ENCODE data around the gene GP9. TPM values are rescaled to one million over a fixed set of nuclear protein-coding genes. Genes with fewer than 3 reads are reported as not detected.

Gene GP9
- total and polyA plus RNA-seq, 7 donors, result 0.26 TPM; not detected in 6

- Histone ChIP-seq H3K27me3 (no peaks in the 10 kb centered on the region), H3K27ac (no peak overlapping the region), H3K4me1 (peaks cover 0 to 12% (median 5%) of the 10 kb centered on the region in 4 donors), H3K9me3 (no peaks in the 10 kb centered on the region), H3K36me3 (no peaks in the 10 kb centered on the region), H3K4me3 (no peak overlapping the region)
- WGBS, 2 donors, result 46 to 71% methylated on average over 10 of the region's 10 CpGs
- intact Hi-C loops (cut with DNase I), result no loop called here
- no peak for TF ChIP-seq POLR2A (IDR thresholded peaks at IDR 0.05)
- no peak for TF ChIP-seq EP300 (IDR thresholded peaks at IDR 0.05)
- TF ChIP-seq POLR2AphosphoS5 (IDR thresholded peaks at IDR 0.05), result no peak
- no peak for TF ChIP-seq CTCF (IDR thresholded peaks at IDR 0.05)
- DNase-seq, result no peak
Measured at GRCh38 chr3:129063091-129063640, 2.6 kb downstream of the GP9 start.

- intact Hi-C loops (cut with DNase I), result no loop called here
- Histone ChIP-seq H3K36me3 (no peaks in the 10 kb centered on the region), H3K4me3 (no peak overlapping the region), H3K4me1 (peaks cover 0 to 11% (median 9%) of the 10 kb centered on the region in 4 donors), H3K9me3 (no peaks in the 10 kb centered on the region), H3K27me3 (no peaks in the 10 kb centered on the region), H3K27ac (no peak overlapping the region)
- WGBS, 2 donors, result 29 to 76% methylated on average over 15 of the region's 15 CpGs
- TF ChIP-seq CTCF (IDR thresholded peaks at IDR 0.05), result no peak
- no peak for TF ChIP-seq POLR2AphosphoS5 (IDR thresholded peaks at IDR 0.05)
- DNase-seq, result no peak
Measured at GRCh38 chr3:129063841-129064482, 3.4 kb downstream of the GP9 start.

- H3K9me3 ChIP-seq, result no peaks in the 10 kb centered on the region
- H3K27ac ChIP-seq, result no peak overlapping the region
- no peak overlapping the region for H3K4me3 ChIP-seq
- no peaks in the 10 kb centered on the region for H3K27me3 ChIP-seq
- 19 to 71% methylated on average over 14 of the region's 14 CpGs for WGBS, 2 donors
- DNase-seq, result no peak
- H3K4me1 ChIP-seq, result peaks cover 0 to 12% (median 9%) of the 10 kb centered on the region in 4 donors
- TF ChIP-seq EP300 (IDR thresholded peaks at IDR 0.05) (no peak), POLR2A (IDR thresholded peaks at IDR 0.05) (no peak), CTCF (IDR thresholded peaks at IDR 0.05) (no peak), POLR2AphosphoS5 (IDR thresholded peaks at IDR 0.05) (no peak)
- intact Hi-C loops (cut with DNase I), result no loop called here
- H3K36me3 ChIP-seq, result no peaks in the 10 kb centered on the region
Measured at GRCh38 chr3:129065016-129065719, 4.6 kb downstream of the GP9 start.

GRCh38 chr3:129065720-129066073 is 5.1 kb downstream of the GP9 start:
- peaks cover 0 to 12% (median 9%) of the 10 kb centered on the region in 4 donors for H3K4me1 ChIP-seq
- no peaks in the 10 kb centered on the region for H3K27me3 ChIP-seq
- intact Hi-C loops (cut with DNase I), result no loop called here
- no peak overlapping the region for H3K4me3 ChIP-seq
- no peak overlapping the region for H3K27ac ChIP-seq
- no peaks in the 10 kb centered on the region for H3K9me3 ChIP-seq
- no peak for DNase-seq
- H3K36me3 ChIP-seq, result no peaks in the 10 kb centered on the region
- WGBS, 2 donors, result 14 to 69% methylated on average over 4 of the region's 4 CpGs
- no peak for TF ChIP-seq EP300 (IDR thresholded peaks at IDR 0.05)
- no peak for TF ChIP-seq POLR2AphosphoS5 (IDR thresholded peaks at IDR 0.05)
- TF ChIP-seq CTCF (IDR thresholded peaks at IDR 0.05), result no peak
- TF ChIP-seq POLR2A (IDR thresholded peaks at IDR 0.05), result no peak

All from sigmoid colon (tissue), 7 donors.